K562 (cell line): ENCODE results near the gene RAI1. TPM values are rescaled to one million over a fixed set of nuclear protein-coding genes. Genes with fewer than 3 reads are reported as not detected.

Source experiments
- ATAC-seq: fragments of 200-7000 bp; cut with Tn5 transposase; 3 replicates; pipeline ENCODE4 v1.9.1; 2020; ENCODE audit warnings: moderate library complexity
- BruUV-seq: library from RNA; stranded (reverse); fragments of 400-500 nt; replicated peaks from 2 replicates; lab custom pipeline; 2021; lab: Mats Ljungman, UMichigan
- CTCF ChIA-PET: fragments of 300-600 bp; formaldehyde crosslinking; extraction: SDS; loops from one replicate; lab custom pipeline; 2021; ENCODE audit warnings: low intra/inter-chr PET ratio; lab: Yijun Ruan, JAX
- POLR2A ChIA-PET: fragments of 300-600, 350-650 bp; sonication (Branson Sonifier 250); formaldehyde crosslinking; extraction: SDS; loops from one replicate; lab custom pipeline; 2021; ENCODE audit warnings: antibody characterized with exemption, inconsistent platforms; lab: Yijun Ruan, JAX
- DNase-seq, 4 experiments: peaks; one replicate each; pipeline versions ENCODE4 v3.0.0 to v3.0.0-alpha.2; 2011 to 2018; ENCODE audit warnings: low spot score in 3 of 4, mixed read lengths in 3 of 4; ENCODE audit errors: extremely low read depth in 1 of 4
- FAIRE-seq: peaks from 2 replicates; lab custom pipeline; 2011; peaks lifted over from hg19 to GRCh38; lab: Jason Lieb, UNC
- H2AFZ ChIP-seq: 2 replicates; pipeline ENCODE4 v1.6.0; 2011; ENCODE audit warnings: low read depth, low read length, control low read depth, inconsistent platforms
- H3K27ac ChIP-seq: fragments of 200-600 bp; 3 replicates; pipeline ENCODE4 v1.8.0; 2011; ENCODE audit warnings: low read depth, mild to moderate bottlenecking, control low read depth, inconsistent platforms, low read length, moderate library complexity, mixed read lengths; ENCODE audit errors: extremely low read depth
- H3K27me3 ChIP-seq, 2 experiments: fragments of 300-600 bp in 1 of 2; 2 replicates in 1 of 2; 3 replicates in 1 of 2; pipeline versions ENCODE4 v1.6.0 to v1.8.0; 2011; ENCODE audit warnings: inconsistent platforms in 2 of 2, low read length in 2 of 2, mild to moderate bottlenecking in 1 of 2, mixed read lengths in 1 of 2, moderate library complexity in 1 of 2; ENCODE audit not compliant: control insufficient read depth in 2 of 2, insufficient read depth in 2 of 2
- H3K36me3 ChIP-seq: fragments of 300-600 bp; 3 replicates; pipeline ENCODE4 v1.8.0; 2011; ENCODE audit warnings: mild to moderate bottlenecking, low read length, inconsistent platforms; ENCODE audit not compliant: control insufficient read depth, insufficient read depth
- H3K4me1 ChIP-seq, 2 experiments: fragments of 200-600 bp in 1 of 2; replicated peaks in 1 of 2; 2 replicates in 1 of 2; 3 replicates in 1 of 2; pipeline versions ENCODE4 v1.5.1 to v1.8.0; 2011; ENCODE audit warnings: inconsistent platforms in 2 of 2, low read length in 2 of 2, mild to moderate bottlenecking in 1 of 2, mixed read lengths in 1 of 2, moderate library complexity in 1 of 2; ENCODE audit not compliant: control insufficient read depth in 2 of 2, insufficient read depth in 2 of 2
- H3K4me2 ChIP-seq: 2 replicates; pipeline ENCODE4 v1.6.1; 2011; ENCODE audit warnings: low read length, control low read depth, inconsistent platforms, mixed read lengths; ENCODE audit not compliant: insufficient read depth
- H3K4me3 ChIP-seq: fragments of 200-600 bp; sonication (generic), shearing (Covaris generic); 2 replicates; pipeline ENCODE4 v1.5.1; 2016; ENCODE audit warnings: control low read depth, inconsistent platforms
- H3K79me2 ChIP-seq: fragments of 200-600 bp; 3 replicates; pipeline ENCODE4 v1.8.0; 2011; ENCODE audit warnings: low read length, inconsistent platforms; ENCODE audit not compliant: control insufficient read depth, insufficient read depth
- H3K9ac ChIP-seq, 2 experiments: 2 replicates each; pipeline versions ENCODE4 v1.6.0 to v1.6.1; 2011; ENCODE audit warnings: low read depth in 2 of 2, low read length in 2 of 2, control low read depth in 1 of 2, inconsistent platforms in 1 of 2, mild to moderate bottlenecking in 1 of 2, mixed read lengths in 1 of 2; ENCODE audit not compliant: insufficient read depth in 1 of 2
- H3K9me1 ChIP-seq: one replicate; pipeline ENCODE4 v1.6.0; 2011; ENCODE audit warnings: inconsistent platforms, mild to moderate bottlenecking, low read length, moderate library complexity; ENCODE audit not compliant: control insufficient read depth, insufficient read depth
- H3K9me3 ChIP-seq: replicated peaks from 2 replicates; pipeline ENCODE4 v1.5.1; 2011; ENCODE audit warnings: low read depth, low read length, inconsistent platforms; ENCODE audit not compliant: control insufficient read depth, insufficient read depth
- H4K20me1 ChIP-seq: replicated peaks from 2 replicates; pipeline ENCODE4 v1.6.1; 2011; ENCODE audit warnings: low read length, inconsistent platforms, mixed read lengths; ENCODE audit not compliant: control insufficient read depth, insufficient read depth
- ARID2 ChIP-seq: fragments of 450-650 bp; IDR thresholded peaks from 2 replicates; pipeline ENCODE4 v1.6.1; 2017; ENCODE audit warnings: antibody characterized with exemption, mild to moderate bottlenecking
- BCL6 ChIP-seq: fragments of 250-450 bp; sonication (Bioruptor Pico); IDR thresholded peaks from 2 replicates; pipeline ENCODE4 v1.4.0; 2020
- BMI1 ChIP-seq: fragments of 150-350 bp; IDR thresholded peaks from 2 replicates; pipeline ENCODE4 v1.6.1; 2014; ENCODE audit warnings: low read length
- CBX3 ChIP-seq, 2 experiments: IDR thresholded peaks; 1 replicate in 1 of 2; 2 replicates in 1 of 2; pipeline ENCODE4 v1.6.1; 2012; ENCODE audit warnings: inconsistent platforms in 2 of 2, low read length in 2 of 2, borderline replicate concordance in 1 of 2, control low read depth in 1 of 2
- CTBP1 ChIP-seq: fragments of 450-650 bp; IDR thresholded peaks from 2 replicates; pipeline ENCODE4 v1.6.1; 2016; ENCODE audit warnings: borderline replicate concordance
- HMGXB4 ChIP-seq: sonication (generic); formaldehyde crosslinking; IDR thresholded peaks from 2 replicates; pipeline ENCODE4 v1.8.1; 2023; ENCODE audit warnings: mild to moderate bottlenecking, missing genetic modification reagents
- JUN ChIP-seq, 2 experiments: sonication (generic) in 1 of 2; formaldehyde crosslinking in 1 of 2; IDR thresholded peaks; 2 replicates each; pipeline versions ENCODE4 v1.6.1 to v1.8.0; 2012 to 2022; ENCODE audit warnings: borderline replicate concordance in 2 of 2, mild to moderate bottlenecking in 2 of 2, improper control_type of control experiment in 1 of 2, low read depth in 1 of 2, low read length in 1 of 2, missing genetic modification reagents in 1 of 2
- KHSRP ChIP-seq: fragments of 450-650 bp; IDR thresholded peaks from 2 replicates; pipeline ENCODE4 v1.6.1; 2017
- POLR2A ChIP-seq: fragments of 450-650 bp; conservative IDR thresholded peaks from 2 replicates; pipeline ENCODE4 v1.6.1; 2016
- TEAD1 ChIP-seq, 2 experiments: fragments of 450-650 bp in 1 of 2; sonication (generic) in 1 of 2; formaldehyde crosslinking; IDR thresholded peaks; 2 replicates each; pipeline versions ENCODE4 v1.4.0 to v1.8.0; 2020 to 2022; ENCODE audit warnings: mild to moderate bottlenecking in 2 of 2, missing genetic modification reagents in 1 of 2
- ZC3H8 ChIP-seq: fragments of 450-650 bp; IDR thresholded peaks from 2 replicates; pipeline ENCODE4 v1.6.1; 2017
- ZEB2 ChIP-seq: fragments of 450-650 bp; IDR thresholded peaks from 2 replicates; pipeline ENCODE4 v1.6.1; 2016
- ZNF217 ChIP-seq: sonication (generic); formaldehyde crosslinking; IDR thresholded peaks from 2 replicates; pipeline ENCODE4 v1.8.0; 2022; ENCODE audit warnings: mild to moderate bottlenecking, missing genetic modification reagents
- ZNF263 ChIP-seq: sonication (generic); formaldehyde crosslinking; IDR thresholded peaks from 2 replicates; pipeline ENCODE4 v1.8.0; 2022; ENCODE audit warnings: mild to moderate bottlenecking, missing genetic modification reagents, borderline replicate concordance
- ZNF79 ChIP-seq: fragments of 250-450 bp; sonication (Bioruptor Pico); IDR thresholded peaks from 2 replicates; pipeline ENCODE4 v1.4.0; 2020; ENCODE audit warnings: low read depth, mild to moderate bottlenecking, moderate library complexity
- WGBS: fragments of 100-300 bp; shearing (Covaris generic); methylation state at CpG from one replicate; pipeline ENCODE4 v1.1.6; 2016; ENCODE audit warnings: low coverage, mixed read lengths; ENCODE audit not compliant: insufficient coverage; ENCODE audit errors: missing lambda C conversion rate; 5-methylcytosine and 5-hydroxymethylcytosine counted together
- in situ Hi-C: fragments of 300-500 bp; cut with MboI; formaldehyde crosslinking; loops from 4 replicates; pipeline ENCODE4 v1.15.0; 2018; ENCODE audit warnings: inconsistent platforms, mixed read lengths
- intact Hi-C: fragments of 100-400 bp; cut with micrococcal nuclease; formaldehyde crosslinking; loops from 2 replicates; pipeline ENCODE4 v1.14.2; 2022
- polyA plus RNA-seq, 8 experiments: library from polyadenylated mRNA; depleted of rRNA in 4 of 8; stranded (reverse) in 5 of 8; unstranded in 3 of 8; fragments of >200 nt; fragmentation: Nextera tagmentation in 2 of 8; fragmentation: Illumina TruSeq in 1 of 8; extraction: Ambion mirVana in 2 of 8; extraction: Trizol in 1 of 8; gene quantifications; 2 replicates each; pipeline versions ENCODE4 v1.2.1 to v1.2.3, GENCODE V29; 2011 to 2014; ENCODE audit warnings: inconsistent platforms in 1 of 8, missing spikeins in 1 of 8
- total RNA-seq, 7 experiments: library from RNA; depleted of rRNA in 6 of 7; stranded (reverse); fragments of >200 nt in 6 of 7; fragmentation: Illumina TruSeq in 2 of 7; extraction: Trizol in 2 of 7; gene quantifications; 2 replicates each; pipeline versions ENCODE4 v1.2.1 to v1.2.3, GENCODE V29; 2011 to 2021; ENCODE audit warnings: low replicate concordance in 1 of 7

The RAI1 gene
- total and polyA plus RNA-seq, 9 of the 15 experiments (the other 6 are each of a cell fraction or from before 2014, with no cell fraction given), result 0.68 to 19.9 (median 5.5) TPM

GRCh38 chr17:17724307-17725010, 43.2 kb downstream of the RAI1 start:
- Histone ChIP-seq H3K9ac (no peak overlapping the region), H3K27me3 (no peaks in the 10 kb centered on the region), H2AFZ (no peak overlapping the region), H3K9me3 (no peaks in the 10 kb centered on the region), H3K36me3 (peaks cover 8% of the 10 kb centered on the region; the same call in 1 of the 3 replicates), H3K27ac (no peak overlapping the region), H3K4me1 (peaks cover 0 to 15% of the 10 kb centered on the region in 2 experiments; a peak in 2 of 5 replicates), H3K9me1 (peaks cover 2% of the 10 kb centered on the region), H4K20me1 (peaks cover 2% of the 10 kb centered on the region; the same call in 1 of the 2 replicates), H3K4me3 (no peak overlapping the region), H3K4me2 (no peak overlapping the region), H3K79me2 (no peaks in the 10 kb centered on the region; the same call in none of the 3 replicates)
- intact Hi-C loops (no loop called here), in situ Hi-C loops (no loop called here)
- ATAC-seq, result no peak
- POLR2A ChIA-PET, result interaction anchor here (0.6 kb wide), 1 partner anchor 333 kb away, joined by 4 read pairs; no protein-coding TSS in a partner anchor
- no peak for FAIRE-seq
- no peak for DNase-seq
- no peak for TF ChIP-seq TEAD1 (CRISPR knock-in tag; IDR thresholded peaks at IDR 0.05)
- no peak for TF ChIP-seq POLR2A
- no peak for TF ChIP-seq BMI1
- TF ChIP-seq CBX3 (IDR thresholded peaks at IDR 0.05; ENCODE audit: borderline replicate concordance in 1 of 2, low read length in 2 of 2), result no peak
- TF ChIP-seq ZNF263, result no peak
- no peak for TF ChIP-seq CTBP1
- TF ChIP-seq ARID2, result no peak
- no peak for TF ChIP-seq ZNF79 (CRISPR knock-in tag)
- no peak for TF ChIP-seq HMGXB4 (CRISPR knock-in tag)
- TF ChIP-seq ZC3H8, result no peak
- no peak for TF ChIP-seq KHSRP
- no peak for TF ChIP-seq BCL6 (CRISPR knock-in tag)
- no peak for TF ChIP-seq JUN (IDR thresholded peaks at IDR 0.05; ENCODE audit: borderline replicate concordance, low read depth, low read length)
- TF ChIP-seq JUN (CRISPR knock-in tag; IDR thresholded peaks at IDR 0.05; ENCODE audit: borderline replicate concordance), result no peak
- no peak for TF ChIP-seq ZEB2
- no peak for TF ChIP-seq ZNF217 (CRISPR knock-in tag)
- WGBS, result 100% methylated on average over 4 of the region's 53 CpGs
- BruUV-seq, result no TSS peak
- CTCF ChIA-PET, result no interaction called here
